HAP-1 (cell line): ENCODE measurements around the gene RBPJ.

ENCODE experiments used
- DNase-seq, 2 experiments: peaks; one replicate each; pipeline ENCODE4 v3.0.0-alpha.2; 2016 to 2020; ENCODE audit warnings: low spot score in 2 of 2
- H3K27me3 ChIP-seq: fragments of 250-450 bp; sonication (Bioruptor Pico); 2 replicates; pipeline ENCODE4 v1.5.1; 2020; ENCODE audit warnings: low read depth, mild to moderate bottlenecking, moderate library complexity
- H3K36me3 ChIP-seq: fragments of 250-450 bp; sonication (Bioruptor Pico); replicated peaks from 2 replicates; pipeline ENCODE4 v1.5.1; 2020; ENCODE audit warnings: mild to moderate bottlenecking
- H3K4me1 ChIP-seq: fragments of 250-450 bp; sonication (Bioruptor Pico); 2 replicates; pipeline ENCODE4 v1.5.1; 2020; ENCODE audit warnings: mild to moderate bottlenecking
- H3K4me3 ChIP-seq: fragments of 250-450 bp; sonication (Bioruptor Pico); 2 replicates; pipeline ENCODE4 v1.5.1; 2020; ENCODE audit warnings: mild to moderate bottlenecking, moderate library complexity
- H3K9me3 ChIP-seq: fragments of 250-450 bp; sonication (Bioruptor Pico); 2 replicates; pipeline ENCODE4 v1.5.1; 2020; ENCODE audit warnings: mild to moderate bottlenecking, moderate library complexity
- in situ Hi-C: fragments of 300-500 bp; cut with MboI; formaldehyde crosslinking; loops from 3 replicates; pipeline ENCODE4 v1.14.3; 2020; ENCODE audit warnings: low sequenced_read_pairs, inconsistent platforms, mixed read lengths

Gene RBPJ

DNA sequence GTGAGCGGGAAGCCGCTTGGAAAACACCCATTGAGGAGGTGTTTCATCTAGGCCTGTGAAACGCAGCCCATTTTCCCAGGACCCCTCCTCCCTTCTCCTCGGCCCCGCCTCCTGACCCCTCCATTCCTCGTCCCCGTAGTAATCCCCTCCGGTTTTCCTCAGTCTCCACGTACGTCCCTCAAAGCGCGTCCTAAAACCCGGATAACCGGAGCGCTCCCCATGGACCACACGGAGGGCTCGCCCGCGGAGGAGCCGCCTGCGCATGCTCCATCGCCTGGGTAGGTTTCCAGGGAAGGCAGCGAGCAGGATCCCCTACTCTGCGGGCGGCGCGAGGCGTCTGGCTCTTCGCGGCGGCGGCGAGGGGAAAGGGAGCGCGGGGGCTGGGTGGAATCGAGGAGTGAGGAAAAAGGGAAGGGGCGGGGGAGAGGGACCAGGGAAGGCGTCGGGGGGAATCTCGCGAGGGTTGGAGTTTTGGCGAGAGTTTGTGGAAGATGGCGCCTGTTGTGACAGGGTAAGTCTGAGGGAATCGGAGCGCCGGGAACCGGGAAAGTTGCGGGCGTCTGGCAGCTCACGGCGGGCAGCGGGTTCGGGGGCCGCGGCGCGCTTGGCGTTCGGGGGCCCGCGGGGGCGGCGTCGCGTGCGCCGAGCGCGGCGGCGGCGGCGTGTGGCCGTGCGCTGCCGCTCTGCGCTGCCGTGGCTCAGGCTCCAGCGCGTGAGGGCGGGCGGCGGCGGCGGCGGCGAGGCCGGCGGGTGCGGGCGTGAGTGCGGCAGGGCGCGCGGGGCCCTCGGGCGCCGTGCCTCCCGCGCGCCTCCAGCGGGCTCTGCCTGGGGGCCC is at the start of gene RBPJ:
Gene RBPJ, plus strand, starts transcription at position 477 of the 835 bp plus-strand sequence. Its CDS starts 15 bp downstream, at position 492.
- Histone ChIP-seq H3K4me3 (peak within 1 kb of the TSS; percentile 95), H3K9me3 (no peaks in the 10 kb centered on the region), H3K4me1 (peaks cover 18% of the 10 kb centered on the region), H3K27me3 (no peaks in the 10 kb centered on the region), H3K36me3 (no peaks in the 10 kb centered on the region)
- in situ Hi-C loops, result loop anchor here (10.0 kb wide), 1 partner anchor 246 kb away; no protein-coding TSS in a partner anchor
- DNase-seq, result peak; percentile 96 to 97

DNA sequence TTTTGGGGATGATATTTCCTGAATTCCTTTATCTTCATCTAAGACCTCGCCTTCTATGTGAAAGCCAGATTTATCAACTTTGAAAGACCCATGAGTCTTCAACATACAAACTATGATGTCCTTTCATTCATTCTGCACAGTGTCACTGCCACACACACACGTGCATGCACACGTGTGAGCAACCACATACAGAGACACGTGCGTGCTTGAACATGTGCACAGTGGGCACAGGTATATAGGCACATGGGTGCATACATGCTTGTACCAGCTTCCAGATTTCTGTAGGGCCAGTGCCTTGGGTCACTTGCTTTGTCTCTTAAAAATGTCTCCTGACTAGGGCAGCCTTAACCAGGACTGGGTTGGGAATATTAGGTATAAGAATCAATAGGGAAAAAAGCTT is 49.1 kb upstream of the RBPJ start:
- Histone ChIP-seq H3K27me3 (0 out of 2 replicates have a peak, but pooled peaks cover 6% of the 10 kb centered on the region), H3K4me1 (no peaks in the 10 kb centered on the region), H3K36me3 (no peaks in the 10 kb centered on the region), H3K9me3 (no peaks in the 10 kb centered on the region), H3K4me3 (no peak overlapping the region)
- in situ Hi-C loops, result no loop called here
- no peak for DNase-seq

DNA sequence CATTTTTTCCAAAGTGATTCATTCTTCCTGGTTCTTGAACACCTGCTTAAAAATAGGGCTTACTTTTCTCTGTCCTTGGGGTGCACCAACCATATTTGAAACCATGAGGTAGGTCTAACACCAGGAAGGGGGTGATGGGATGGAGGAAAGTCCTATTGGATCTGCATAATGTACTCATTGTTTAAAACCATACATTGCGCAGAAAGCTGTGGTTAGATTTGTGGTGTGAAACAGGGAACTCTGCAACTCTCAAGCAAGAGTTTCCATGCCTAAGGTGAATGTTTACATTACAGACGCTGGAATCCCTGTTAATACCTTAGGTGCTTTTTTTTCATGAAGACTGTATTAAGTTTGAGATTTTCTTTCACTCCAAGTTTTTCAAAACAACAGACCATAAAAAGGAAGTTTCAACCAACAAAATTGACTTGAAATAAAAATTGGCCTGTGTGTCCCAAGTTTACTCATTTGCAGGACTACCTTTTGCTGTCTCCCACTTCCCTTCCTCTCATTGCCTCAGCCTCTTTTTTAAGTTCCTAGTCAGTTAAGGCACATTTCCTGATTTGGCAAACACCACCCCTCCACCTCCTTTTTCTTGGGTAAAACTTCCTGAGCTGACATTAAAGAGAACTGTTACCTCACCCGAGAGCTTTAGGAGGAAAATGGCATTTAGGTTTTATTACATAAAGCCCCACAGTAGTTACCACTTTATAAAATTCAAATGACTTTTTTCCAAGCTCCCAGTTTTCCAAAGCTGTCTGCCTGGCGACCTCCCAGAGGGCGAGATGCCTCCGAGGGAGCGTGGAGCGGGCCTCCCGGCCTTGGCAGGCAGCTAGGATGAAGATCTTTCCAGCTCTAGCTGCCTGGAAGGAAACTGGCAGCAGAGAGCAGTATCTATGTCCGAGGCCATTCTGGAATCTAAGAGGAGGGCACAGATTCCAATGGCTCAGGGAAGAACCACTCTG is 47.9 kb upstream of the RBPJ start:
- Histone ChIP-seq H3K4me3 (no peak overlapping the region), H3K9me3 (no peaks in the 10 kb centered on the region), H3K4me1 (no peaks in the 10 kb centered on the region), H3K36me3 (no peaks in the 10 kb centered on the region), H3K27me3 (0 out of 2 replicates have a peak, but pooled peaks cover 6% of the 10 kb centered on the region)
- in situ Hi-C loops, result no loop called here
- no peak for DNase-seq

DNA sequence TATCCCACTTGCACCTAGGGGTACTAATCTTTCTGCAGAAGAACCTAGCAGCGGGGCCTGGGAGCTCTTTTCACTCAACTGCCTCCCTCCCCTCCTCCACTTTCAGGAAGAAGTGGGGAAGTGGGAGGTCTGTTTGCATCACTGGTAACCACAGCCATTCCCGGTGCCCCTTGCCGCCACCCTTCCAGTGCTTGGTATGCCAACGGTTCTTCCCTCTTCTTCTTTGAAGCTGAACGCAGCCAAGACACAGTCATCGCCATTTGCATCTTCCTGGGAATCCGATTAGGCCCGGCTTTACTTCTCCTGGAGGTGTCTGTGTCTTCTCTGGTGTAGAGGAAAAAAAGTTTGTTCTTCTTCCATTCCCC is 47.2 kb upstream of the RBPJ start:
- no peak overlapping the region for H3K4me3 ChIP-seq

DNA sequence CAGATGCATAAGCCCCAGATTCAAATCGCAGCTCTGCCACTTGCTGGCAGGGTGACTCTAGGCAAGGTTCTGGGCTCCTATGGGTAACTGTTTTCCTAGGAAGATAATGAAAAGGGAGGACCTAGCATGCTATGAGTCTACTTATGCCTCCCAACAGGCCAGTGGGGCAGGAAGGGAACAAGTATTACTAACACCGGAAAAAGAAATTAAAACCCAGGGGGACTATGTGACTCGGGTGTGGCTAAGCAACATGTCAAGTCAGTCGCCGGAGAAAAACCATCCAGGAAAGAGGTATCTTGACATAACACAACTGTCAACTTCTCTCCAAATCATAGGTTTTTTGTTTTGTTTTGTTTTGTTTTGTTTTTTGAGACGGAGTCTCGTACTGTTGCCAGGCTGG is 45.5 kb upstream of the RBPJ start:
- H3K9me3 ChIP-seq, result no peaks in the 10 kb centered on the region
- in situ Hi-C loops, result no loop called here
- no peak overlapping the region for H3K4me3 ChIP-seq
- no peaks in the 10 kb centered on the region for H3K36me3 ChIP-seq
- DNase-seq, result no peak
- H3K27me3 ChIP-seq, result 0 out of 2 replicates have a peak, but pooled peaks cover 3% of the 10 kb centered on the region
- no peaks in the 10 kb centered on the region for H3K4me1 ChIP-seq

More for the DNA sequence above, 47.2 kb upstream of the RBPJ start:
- Histone ChIP-seq H3K36me3 (no peaks in the 10 kb centered on the region), H3K4me1 (no peaks in the 10 kb centered on the region), H3K9me3 (no peaks in the 10 kb centered on the region), H3K27me3 (0 out of 2 replicates have a peak, but pooled peaks cover 6% of the 10 kb centered on the region)
- DNase-seq, result no peak
- in situ Hi-C loops, result no loop called here

DNA sequence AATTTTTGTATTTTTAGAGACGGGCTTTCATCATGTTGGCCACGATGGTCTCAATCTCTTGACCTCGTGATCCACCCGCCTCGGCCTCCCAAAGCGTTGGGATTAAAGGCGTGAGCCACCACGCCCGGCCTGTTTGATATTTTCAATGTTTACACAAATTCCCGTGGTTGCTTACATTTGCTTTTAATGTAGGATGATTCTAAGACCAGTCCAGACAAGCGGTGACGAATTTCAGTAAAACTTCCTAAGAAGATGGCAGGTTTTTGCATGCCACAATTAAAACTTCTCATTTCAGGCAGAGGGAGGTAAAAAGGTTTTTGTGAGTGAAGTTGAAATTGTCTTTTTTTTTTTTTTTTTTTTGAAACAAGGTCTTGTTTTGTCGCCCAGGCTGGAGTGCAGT is 41.4 kb upstream of the RBPJ start:
- no peak overlapping the region for H3K4me3 ChIP-seq
- DNase-seq, result no peak
- no peaks in the 10 kb centered on the region for H3K27me3 ChIP-seq
- in situ Hi-C loops, result no loop called here
- no peaks in the 10 kb centered on the region for H3K9me3 ChIP-seq
- peaks cover 3% of the 10 kb centered on the region for H3K4me1 ChIP-seq
- no peaks in the 10 kb centered on the region for H3K36me3 ChIP-seq

DNA sequence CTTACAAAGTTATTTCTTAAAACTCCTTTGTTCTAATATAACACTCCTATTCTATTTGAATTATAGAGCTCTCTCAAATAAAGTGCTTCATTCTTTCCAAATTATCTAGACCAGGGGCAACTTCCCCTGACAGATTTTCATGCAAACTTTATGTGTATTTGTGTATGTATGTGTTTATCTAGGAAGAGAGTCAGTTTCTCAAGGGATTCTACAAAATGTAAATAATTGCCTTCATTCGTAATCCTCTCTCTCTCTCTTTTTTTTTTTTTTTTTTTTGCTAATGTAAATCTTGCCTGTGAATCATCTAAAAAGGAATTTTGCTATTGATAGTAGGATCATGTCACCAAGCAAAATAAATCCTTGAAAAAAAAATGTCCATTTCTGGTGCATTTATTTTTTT is 38.9 kb upstream of the RBPJ start:
- no peaks in the 10 kb centered on the region for H3K27me3 ChIP-seq
- H3K36me3 ChIP-seq, result no peaks in the 10 kb centered on the region
- in situ Hi-C loops, result no loop called here
- H3K4me3 ChIP-seq, result no peak overlapping the region
- DNase-seq, result no peak
- peaks cover 3% of the 10 kb centered on the region for H3K4me1 ChIP-seq
- H3K9me3 ChIP-seq, result no peaks in the 10 kb centered on the region

DNA sequence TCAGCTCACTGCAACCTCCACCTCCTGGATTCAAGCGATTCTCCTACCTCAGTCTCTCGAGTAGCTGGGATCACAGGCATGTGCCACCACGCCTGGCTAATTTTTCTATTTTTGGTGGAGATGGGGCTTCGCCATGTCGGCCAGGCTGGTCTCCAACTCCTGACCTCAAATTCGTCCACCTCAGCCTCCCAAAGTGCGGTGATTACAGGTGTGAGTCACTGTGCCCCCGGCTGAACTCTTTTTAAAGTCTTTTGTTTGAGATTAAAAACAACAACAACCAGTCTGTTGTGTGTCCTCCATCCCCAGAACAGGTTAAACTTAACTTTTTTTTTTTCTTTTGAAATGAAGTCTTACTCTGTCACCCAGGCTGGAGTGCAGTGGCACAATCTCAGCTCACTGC is 36.3 kb upstream of the RBPJ start:
- Histone ChIP-seq H3K27me3 (no peaks in the 10 kb centered on the region), H3K4me1 (peaks cover 11% of the 10 kb centered on the region), H3K36me3 (no peaks in the 10 kb centered on the region), H3K4me3 (no peak overlapping the region), H3K9me3 (no peaks in the 10 kb centered on the region)
- in situ Hi-C loops, result no loop called here
- DNase-seq, result no peak

DNA sequence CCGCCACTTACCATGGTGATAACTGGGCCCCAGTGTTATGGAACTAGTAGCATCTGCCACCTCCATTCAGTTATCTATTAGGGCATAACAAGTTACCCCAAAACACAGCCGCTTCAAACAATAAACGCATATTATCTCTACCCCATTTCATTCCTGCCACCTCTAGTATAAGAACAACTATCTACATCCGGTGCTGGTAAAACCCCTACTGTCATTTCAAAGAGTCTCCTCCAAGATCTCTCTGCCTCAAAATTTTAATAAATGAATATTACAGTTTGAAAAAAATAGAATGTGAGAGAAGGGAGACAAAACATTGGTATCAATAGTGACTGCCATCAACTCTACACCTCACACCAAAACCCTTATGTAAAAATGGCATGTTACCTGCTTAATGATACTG is 35.5 kb upstream of the RBPJ start:
- no peak for DNase-seq

DNA sequence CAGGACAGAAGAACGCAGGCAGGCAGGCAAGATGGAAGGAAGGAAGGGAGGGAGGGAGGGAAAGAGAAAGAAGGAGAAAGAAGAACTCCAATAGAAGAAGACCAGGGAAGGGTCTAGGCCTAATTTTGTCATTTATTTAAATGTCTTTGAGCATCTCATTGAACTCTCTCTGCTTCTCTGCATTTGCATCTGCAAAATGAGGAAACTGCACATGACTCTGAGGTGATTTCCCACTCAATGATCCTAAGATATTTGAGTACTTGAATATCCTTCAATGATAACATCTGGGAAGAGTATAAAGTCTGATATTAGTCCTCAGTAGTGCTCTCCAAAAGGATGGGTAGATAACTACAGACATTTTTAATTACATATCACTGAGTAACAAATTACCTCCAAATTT is 33.1 kb upstream of the RBPJ start:
- DNase-seq, result no peak
- peaks cover 8% of the 10 kb centered on the region for H3K4me1 ChIP-seq
- in situ Hi-C loops, result no loop called here

More for the DNA sequence above, 35.5 kb upstream of the RBPJ start:
- H3K9me3 ChIP-seq, result no peaks in the 10 kb centered on the region
- no peak overlapping the region for H3K4me3 ChIP-seq
- H3K4me1 ChIP-seq, result peaks cover 11% of the 10 kb centered on the region
- in situ Hi-C loops, result no loop called here
- H3K27me3 ChIP-seq, result no peaks in the 10 kb centered on the region; the same call in 1 of the 2 replicates
- no peaks in the 10 kb centered on the region for H3K36me3 ChIP-seq

DNA sequence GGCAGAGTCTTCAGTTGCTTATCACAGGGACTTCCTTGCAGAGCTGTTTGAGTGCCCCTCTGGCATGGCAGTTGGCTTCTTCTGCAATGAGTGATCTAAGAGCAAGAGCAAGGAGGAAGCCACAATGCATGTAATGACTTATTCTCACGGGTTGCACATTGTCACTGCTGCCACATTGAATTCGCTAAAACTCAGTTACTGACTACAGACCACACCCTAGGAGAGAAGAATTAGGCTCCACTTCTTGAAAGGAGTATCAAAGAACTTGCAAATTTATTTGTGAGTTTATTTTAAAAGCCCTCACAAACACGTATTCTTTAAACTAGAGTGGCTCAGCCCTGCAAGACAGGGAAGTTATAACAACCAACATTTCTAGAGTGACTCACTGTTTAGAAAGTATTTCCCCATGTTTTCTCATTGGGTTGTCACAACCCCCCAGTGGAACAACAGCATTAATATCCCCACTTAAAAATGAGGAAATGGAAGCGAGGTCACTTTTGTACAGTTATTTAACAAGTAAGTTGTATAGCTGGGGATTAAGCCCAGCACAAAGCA is 32.4 kb upstream of the RBPJ start:
- Histone ChIP-seq H3K4me3 (no peak overlapping the region), H3K27me3 (peaks cover 11% of the 10 kb centered on the region), H3K9me3 (no peaks in the 10 kb centered on the region), H3K36me3 (no peaks in the 10 kb centered on the region), H3K4me1 (peaks cover 8% of the 10 kb centered on the region)
- in situ Hi-C loops, result no loop called here
- DNase-seq, result no peak

More for the DNA sequence above, 33.1 kb upstream of the RBPJ start:
- H3K9me3 ChIP-seq, result no peaks in the 10 kb centered on the region
- peaks cover 11% of the 10 kb centered on the region for H3K27me3 ChIP-seq
- H3K4me3 ChIP-seq, result no peak overlapping the region
- H3K36me3 ChIP-seq, result no peaks in the 10 kb centered on the region

DNA sequence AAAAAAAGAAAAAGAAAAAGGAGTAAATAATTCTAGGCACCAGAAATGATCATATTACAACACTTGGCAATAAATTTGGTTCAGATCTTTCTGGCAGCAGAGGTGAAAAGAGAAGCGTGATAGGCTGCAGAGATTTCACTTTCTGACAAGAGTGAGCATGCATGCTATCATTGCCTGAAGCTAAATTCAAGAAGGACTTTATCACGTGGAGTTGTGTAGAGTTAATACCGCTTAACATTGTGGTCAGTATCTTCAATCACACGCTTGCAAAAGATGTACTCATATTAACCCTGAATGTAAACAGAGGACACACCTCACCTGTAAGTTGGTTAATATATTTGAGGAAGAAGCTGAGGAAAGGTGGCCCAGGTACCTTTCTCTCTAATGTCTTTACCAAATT is 31.4 kb upstream of the RBPJ start:
- DNase-seq, result no peak
- Histone ChIP-seq H3K36me3 (no peaks in the 10 kb centered on the region), H3K4me3 (no peak overlapping the region), H3K9me3 (no peaks in the 10 kb centered on the region), H3K27me3 (peaks cover 11% of the 10 kb centered on the region), H3K4me1 (peaks cover 8% of the 10 kb centered on the region)
- in situ Hi-C loops, result no loop called here

DNA sequence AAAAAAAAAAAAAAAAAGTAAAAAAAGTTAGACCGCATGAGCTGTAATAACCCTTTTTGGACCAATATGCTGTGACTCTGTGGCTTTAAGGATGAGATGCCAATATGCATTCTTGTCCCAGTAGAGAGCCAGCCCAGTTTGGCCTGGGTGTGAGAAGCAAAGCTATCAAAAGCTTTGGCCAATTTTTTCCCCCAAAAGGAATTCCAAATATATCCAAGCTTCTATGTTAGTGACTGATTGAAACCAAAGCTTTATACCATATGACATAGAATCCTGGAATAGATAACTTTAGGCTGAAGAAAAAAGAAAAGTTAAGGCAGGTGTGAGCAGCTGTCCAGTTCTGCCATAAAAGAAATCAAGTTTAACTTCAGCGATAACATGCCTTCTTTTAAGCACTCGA is 30.5 kb upstream of the RBPJ start:
- in situ Hi-C loops, result no loop called here
- Histone ChIP-seq H3K27me3 (peaks cover 11% of the 10 kb centered on the region), H3K9me3 (no peaks in the 10 kb centered on the region), H3K36me3 (no peaks in the 10 kb centered on the region), H3K4me3 (no peak overlapping the region), H3K4me1 (peaks cover 8% of the 10 kb centered on the region)
- no peak for DNase-seq
